Measurements from ENCODE around the gene SYTL3. TPM values are rescaled to one million over a fixed set of nuclear protein-coding genes. Genes with fewer than 3 reads are reported as not detected.

The SYTL3 gene
- total and polyA plus RNA-seq, 10 of the 15 experiments (the other 5 are each of a cell fraction or from before 2014, with no cell fraction given) = 3.3 to 12.1 (median 6.9) TPM

DNA sequence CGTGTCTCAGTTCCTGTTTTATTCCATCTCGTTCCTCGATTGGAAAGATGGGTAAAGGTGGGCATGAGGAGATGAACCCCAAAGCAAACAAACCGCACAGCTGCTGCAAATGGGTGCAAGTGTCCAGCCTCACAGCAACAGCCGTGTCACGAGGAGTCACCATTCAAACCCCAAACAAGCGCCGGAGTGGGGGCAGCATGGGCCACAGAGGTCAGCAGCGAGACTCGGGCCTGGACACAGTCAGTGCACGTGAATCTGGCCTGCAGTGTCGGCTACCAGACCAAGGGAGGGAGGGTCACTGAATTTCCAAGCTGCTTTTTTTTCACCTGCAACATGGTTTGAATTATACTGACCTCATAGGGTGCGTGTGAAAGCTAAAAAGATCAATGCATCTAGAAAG lies 105.8 kb downstream of the SYTL3 start (continued):
- no peak for TF ChIP-seq SIX5 (IDR thresholded peaks at IDR 0.05; ENCODE audit: low read depth, low read length, severe bottlenecking)
- no peak for TF ChIP-seq USF2 (IDR thresholded peaks at IDR 0.05; ENCODE audit: borderline replicate concordance, low read depth, low read length)
- no peak for TF ChIP-seq ESRRA (IDR thresholded peaks at IDR 0.05; ENCODE audit: low read length)

- Histone ChIP-seq H3K27me3 (replicated peaks in 1 of 2; ENCODE audit: control insufficient read depth in 2 of 2, insufficient read depth in 2 of 2, low read length in 1 of 2) (no peaks in the 10 kb centered on the region), H3K36me3 (ENCODE audit: control insufficient read depth in 2 of 2, insufficient read depth in 2 of 2, low read length in 1 of 2) (no peaks in the 10 kb centered on the region), H3K79me2 (ENCODE audit: control insufficient read depth, insufficient read depth, low read length) (no peaks in the 10 kb centered on the region), H2AFZ (ENCODE audit: control insufficient read depth, low read depth, low read length) (no peak overlapping the region), H3K4me1 (ENCODE audit: control insufficient read depth, insufficient read depth, low read length) (no peaks in the 10 kb centered on the region; the same call in 1 of the 2 replicates), H3K9me3 (replicated peaks; ENCODE audit: control insufficient read depth, insufficient read depth, low read length) (no peaks in the 10 kb centered on the region), H3K4me3 (no peak overlapping the region), H3K9ac (ENCODE audit: control insufficient read depth, insufficient read depth, low read length) (no peak overlapping the region), H3K27ac (ENCODE audit: control insufficient read depth, insufficient read depth) (no peak overlapping the region), H4K20me1 (ENCODE audit: control insufficient read depth, insufficient read depth) (no peaks in the 10 kb centered on the region; the same call in 1 of the 2 replicates), H3K4me2 (ENCODE audit: control insufficient read depth, insufficient read depth) (no peak overlapping the region)
- DNase-seq (ENCODE audit: low read depth, low spot score) = no peak
- intact Hi-C loops (cut with micrococcal nuclease; ENCODE audit: unreplicated experiment) = no loop called here
- no peak for TF ChIP-seq SMAD5 (IDR thresholded peaks at IDR 0.05; ENCODE audit: low read depth)
- TF ChIP-seq ZNF384 (IDR thresholded peaks at IDR 0.05; ENCODE audit: borderline replicate concordance, low read depth, low read length) = no peak
- no peak for TF ChIP-seq EP300 (IDR thresholded peaks at IDR 0.05; ENCODE audit: borderline replicate concordance in 1 of 2, control insufficient read depth in 1 of 2, low read depth in 2 of 2, low read length in 2 of 2)
- TF ChIP-seq, protein P1, sequence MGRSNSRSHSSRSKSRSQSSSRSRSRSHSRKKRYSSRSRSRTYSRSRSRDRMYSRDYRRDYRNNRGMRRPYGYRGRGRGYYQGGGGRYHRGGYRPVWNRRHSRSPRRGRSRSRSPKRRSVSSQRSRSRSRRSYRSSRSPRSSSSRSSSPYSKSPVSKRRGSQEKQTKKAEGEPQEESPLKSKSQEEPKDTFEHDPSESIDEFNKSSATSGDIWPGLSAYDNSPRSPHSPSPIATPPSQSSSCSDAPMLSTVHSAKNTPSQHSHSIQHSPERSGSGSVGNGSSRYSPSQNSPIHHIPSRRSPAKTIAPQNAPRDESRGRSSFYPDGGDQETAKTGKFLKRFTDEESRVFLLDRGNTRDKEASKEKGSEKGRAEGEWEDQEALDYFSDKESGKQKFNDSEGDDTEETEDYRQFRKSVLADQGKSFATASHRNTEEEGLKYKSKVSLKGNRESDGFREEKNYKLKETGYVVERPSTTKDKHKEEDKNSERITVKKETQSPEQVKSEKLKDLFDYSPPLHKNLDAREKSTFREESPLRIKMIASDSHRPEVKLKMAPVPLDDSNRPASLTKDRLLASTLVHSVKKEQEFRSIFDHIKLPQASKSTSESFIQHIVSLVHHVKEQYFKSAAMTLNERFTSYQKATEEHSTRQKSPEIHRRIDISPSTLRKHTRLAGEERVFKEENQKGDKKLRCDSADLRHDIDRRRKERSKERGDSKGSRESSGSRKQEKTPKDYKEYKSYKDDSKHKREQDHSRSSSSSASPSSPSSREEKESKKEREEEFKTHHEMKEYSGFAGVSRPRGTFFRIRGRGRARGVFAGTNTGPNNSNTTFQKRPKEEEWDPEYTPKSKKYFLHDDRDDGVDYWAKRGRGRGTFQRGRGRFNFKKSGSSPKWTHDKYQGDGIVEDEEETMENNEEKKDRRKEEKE (IDR thresholded peaks at IDR 0.05) = no peak
- TF ChIP-seq, protein P2, sequence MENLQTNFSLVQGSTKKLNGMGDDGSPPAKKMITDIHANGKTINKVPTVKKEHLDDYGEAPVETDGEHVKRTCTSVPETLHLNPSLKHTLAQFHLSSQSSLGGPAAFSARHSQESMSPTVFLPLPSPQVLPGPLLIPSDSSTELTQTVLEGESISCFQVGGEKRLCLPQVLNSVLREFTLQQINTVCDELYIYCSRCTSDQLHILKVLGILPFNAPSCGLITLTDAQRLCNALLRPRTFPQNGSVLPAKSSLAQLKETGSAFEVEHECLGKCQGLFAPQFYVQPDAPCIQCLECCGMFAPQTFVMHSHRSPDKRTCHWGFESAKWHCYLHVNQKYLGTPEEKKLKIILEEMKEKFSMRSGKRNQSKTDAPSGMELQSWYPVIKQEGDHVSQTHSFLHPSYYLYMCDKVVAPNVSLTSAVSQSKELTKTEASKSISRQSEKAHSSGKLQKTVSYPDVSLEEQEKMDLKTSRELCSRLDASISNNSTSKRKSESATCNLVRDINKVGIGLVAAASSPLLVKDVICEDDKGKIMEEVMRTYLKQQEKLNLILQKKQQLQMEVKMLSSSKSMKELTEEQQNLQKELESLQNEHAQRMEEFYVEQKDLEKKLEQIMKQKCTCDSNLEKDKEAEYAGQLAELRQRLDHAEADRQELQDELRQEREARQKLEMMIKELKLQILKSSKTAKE (IDR thresholded peaks at IDR 0.05; ENCODE audit: low read depth, poor library complexity, severe bottlenecking) = no peak
- TF ChIP-seq CBX5 (IDR thresholded peaks at IDR 0.05; ENCODE audit: low read depth) = no peak
- TF ChIP-seq IRF5 (IDR thresholded peaks at IDR 0.05; ENCODE audit: borderline replicate concordance) = no peak
- no peak for TF ChIP-seq SPI1 (IDR thresholded peaks at IDR 0.05; ENCODE audit: borderline replicate concordance, insufficient read depth, low read depth, low read length)
- no TSS peak for BruUV-seq (replicated peaks)
- ChIA-PET POLR2A (no interaction called here), CTCF (interaction anchor here (1.1 kb wide), 1 partner anchor 65 kb away, joined by 6 read pairs; no protein-coding TSS in a partner anchor), SMC1A (ENCODE audit: uncharacterized antibody, unreplicated experiment) (interaction anchor here (1.0 to 1.2 kb wide), 2 partner anchors 216 to 348 kb away, joined by 3 read pairs; no protein-coding TSS in a partner anchor), RAD21 (ENCODE audit: unreplicated experiment) (no interaction called here)
- 76% methylated on average over 8 of the region's 9 CpGs for WGBS (ENCODE audit: insufficient coverage, insufficient replicate concordance, low lambda C conversion rate, missing lambda C conversion rate)
- in situ Hi-C loops (cut with MboI) = no loop called here
- no peak for ATAC-seq
- no peak for FAIRE-seq
Measured at GRCh38 chr6:158756126-158756525, 106.3 kb downstream of the SYTL3 start.

Data from GM12878 (cell line).